Activated CD8-positive, alpha-beta memory T cell treated with anti-CD3 and anti-CD28 coated beads for 36 hours (primary cell): ENCODE measurements around the gene TSPO. TPM values are rescaled to one million over a fixed set of nuclear protein-coding genes. Genes with fewer than 3 reads are reported as not detected.
"Not testable (repeated sequence)": the region's sequence is repeated elsewhere in the genome, so short reads cannot be mapped to it uniquely, and the experiment has no call there.

Experiments
- CTCF ChIA-PET: fragments of 350-600 bp; sonication (Branson Sonifier 250); formaldehyde crosslinking; loops from one replicate; lab custom pipeline; 2021; ENCODE audit warnings: antibody characterized with exemption; lab: Charles Lee
- POLR2A ChIA-PET: fragments of 350-600 bp; sonication (Branson Sonifier 250); formaldehyde crosslinking; loops from one replicate; lab custom pipeline; 2021; ENCODE audit warnings: antibody characterized with exemption; lab: Charles Lee
- total RNA-seq, 2 experiments: library from RNA; stranded (reverse); gene quantifications; one replicate each; pipeline ENCODE4 v1.2.3, GENCODE V29; 2021

Gene TSPO
- total RNA-seq, 2 experiments from 2014 or later: 101 to 104 TPM

DNA sequence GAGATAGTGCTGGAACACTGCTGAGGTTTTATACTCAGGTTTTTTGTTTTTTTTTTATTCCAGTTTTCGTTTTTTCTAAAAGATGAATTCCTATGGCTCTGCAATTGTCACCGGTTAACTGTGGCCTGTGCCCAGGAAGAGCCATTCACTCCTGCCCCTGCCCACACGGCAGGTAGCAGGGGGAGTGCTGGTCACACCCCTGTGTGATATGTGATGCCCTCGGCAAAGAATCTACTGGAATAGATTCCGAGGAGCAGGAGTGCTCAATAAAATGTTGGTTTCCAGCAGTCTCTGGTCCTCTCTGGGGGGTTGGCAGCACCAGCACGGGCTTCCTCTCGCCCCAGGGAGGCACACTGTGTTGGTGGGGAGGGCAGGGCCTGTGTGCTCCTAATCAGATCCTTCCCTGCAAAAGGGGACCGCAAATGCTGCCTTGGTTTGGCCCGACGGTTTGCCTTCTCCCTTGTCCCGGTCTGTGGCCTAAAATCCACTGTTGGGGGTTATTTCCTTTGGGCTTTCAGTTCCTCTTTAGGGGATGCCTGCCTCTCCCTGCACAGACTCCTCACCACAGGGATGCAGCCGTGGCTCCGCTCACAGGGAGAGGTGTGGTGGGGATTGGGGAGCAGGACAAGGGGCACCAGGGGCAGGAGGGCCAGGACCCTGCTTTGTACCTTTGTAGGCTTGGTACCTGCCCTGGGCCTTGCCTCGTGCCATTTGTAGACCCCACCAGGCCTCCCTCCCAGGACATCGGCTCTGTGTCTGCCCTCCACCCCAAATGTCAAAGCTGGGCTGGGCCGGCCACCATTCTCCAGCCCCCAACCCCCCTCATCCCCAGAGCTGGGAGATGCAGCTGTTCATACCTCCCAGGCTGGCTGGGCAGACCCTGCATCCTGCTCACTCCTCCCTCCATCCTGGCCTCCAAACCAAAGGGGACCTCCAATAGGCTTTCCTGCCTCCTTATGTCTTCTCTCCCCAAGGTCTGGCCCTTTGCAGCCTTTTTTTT lies 21.6 kb upstream of the TSPO start:
- CTCF ChIA-PET: interaction anchor here (0.7 kb wide), 1 partner anchor 8 kb away, joined by 4 read pairs; no protein-coding TSS in a partner anchor
- POLR2A ChIA-PET: no interaction called here

DNA sequence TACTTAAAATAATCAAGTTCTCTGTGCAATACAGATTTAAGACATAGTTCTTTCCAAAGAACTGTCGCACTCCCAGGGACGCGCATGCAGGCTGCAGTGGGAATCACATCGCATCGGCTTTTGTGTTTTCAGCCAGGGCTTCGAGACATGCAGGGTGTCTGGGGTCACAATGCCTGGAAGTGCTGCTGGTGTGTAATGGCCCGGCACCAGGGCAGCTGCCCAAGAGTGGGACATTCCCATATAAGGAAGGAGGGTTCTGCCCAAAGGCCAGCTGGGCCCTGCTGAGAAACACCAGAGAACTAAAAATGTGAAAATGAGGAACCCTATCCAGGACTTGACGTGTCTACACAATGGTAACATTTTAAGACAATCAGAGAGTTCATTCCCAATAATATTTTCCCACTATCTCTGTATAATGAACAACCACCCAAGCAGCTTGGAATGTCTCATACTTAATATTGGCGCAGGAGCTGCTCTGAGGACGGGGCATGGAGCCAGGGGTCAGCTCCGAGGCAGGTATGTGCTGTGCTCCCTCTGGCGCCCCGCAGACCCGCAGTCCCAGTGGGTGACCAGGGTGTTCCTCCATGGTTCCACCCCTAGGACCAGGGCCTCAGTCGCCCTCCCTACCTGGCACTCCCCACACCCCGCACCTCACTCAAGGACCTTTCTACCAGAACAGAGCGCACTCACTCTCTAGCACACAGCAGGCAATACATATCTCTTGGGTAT lies 19.4 kb upstream of the TSPO start:
- ChIA-PET POLR2A (no interaction called here), CTCF (no interaction called here)

DNA sequence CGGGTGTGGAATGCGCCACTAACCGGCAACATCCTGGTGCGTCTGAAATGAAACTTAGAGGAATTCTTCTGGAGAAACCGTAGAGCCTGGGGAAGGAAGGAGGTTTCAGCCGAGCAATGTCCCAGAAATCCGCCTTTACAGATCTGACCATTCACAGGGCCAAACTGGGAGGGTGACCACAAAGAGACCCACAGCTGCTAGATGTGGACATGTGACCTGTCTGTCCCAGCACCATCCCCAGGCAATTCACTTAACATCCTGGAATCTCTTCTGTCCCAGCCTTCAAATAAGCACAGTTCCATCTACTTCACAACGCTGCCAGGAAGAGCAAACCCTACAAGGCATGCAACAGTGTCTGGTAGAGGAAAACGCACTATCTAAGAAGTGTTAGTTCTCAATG lies 18.0 kb upstream of the TSPO start:
- CTCF ChIA-PET: interaction anchor here (0.8 kb wide), 1 partner anchor 11 kb away, joined by 4 read pairs; no protein-coding TSS in a partner anchor
- POLR2A ChIA-PET: interaction anchor here (0.7 kb wide), 1 partner anchor 494 kb away, joined by 6 read pairs; no protein-coding TSS in a partner anchor

DNA sequence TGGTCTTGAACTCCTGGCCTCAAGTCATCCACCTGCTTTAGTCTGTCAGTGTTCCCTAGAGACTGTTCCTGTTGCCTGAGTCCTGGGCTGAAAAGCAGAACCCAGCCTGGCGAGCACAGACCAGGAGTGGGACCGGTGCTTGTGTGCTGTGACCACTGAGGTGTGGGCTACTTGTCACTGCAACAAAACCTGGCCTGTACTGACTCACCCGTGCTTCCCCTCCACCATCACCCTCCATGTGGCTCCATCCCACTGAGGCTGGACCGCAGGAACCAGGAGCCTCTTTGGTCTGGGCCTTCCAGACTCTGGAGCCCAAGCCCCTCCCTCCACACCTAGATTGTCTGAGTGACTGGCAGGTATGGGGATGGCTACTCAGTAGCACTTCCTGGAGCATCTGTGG lies 16.8 kb upstream of the TSPO start:
- CTCF ChIA-PET: no interaction called here
- POLR2A ChIA-PET: interaction anchor here (0.7 kb wide), 1 partner anchor 43 kb away, joined by 4 read pairs; no protein-coding TSS in a partner anchor

DNA sequence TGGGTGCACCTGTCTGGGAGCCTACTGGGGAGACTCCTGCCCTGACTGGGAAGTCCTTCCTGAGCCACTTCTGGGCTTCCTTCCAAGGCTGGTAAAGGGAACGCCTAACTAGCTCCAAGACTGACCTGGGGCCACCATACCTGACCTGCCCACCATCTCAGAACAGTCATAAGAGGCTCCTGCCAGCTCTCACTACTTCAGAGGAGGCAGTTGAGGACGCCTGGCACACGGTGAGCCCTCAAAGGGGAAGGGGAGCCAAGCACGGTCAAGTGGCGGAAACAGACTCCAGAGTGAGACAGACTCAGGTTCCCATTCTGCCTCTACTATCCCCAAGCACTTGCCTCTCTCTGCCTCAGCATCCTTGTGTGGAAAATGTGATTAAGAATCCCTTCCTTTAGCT lies 15.8 kb upstream of the TSPO start:
- ChIA-PET CTCF (interaction anchor here (0.5 kb wide), 1 partner anchor 119 kb away, joined by 3 read pairs; no protein-coding TSS in a partner anchor), POLR2A (no interaction called here)

DNA sequence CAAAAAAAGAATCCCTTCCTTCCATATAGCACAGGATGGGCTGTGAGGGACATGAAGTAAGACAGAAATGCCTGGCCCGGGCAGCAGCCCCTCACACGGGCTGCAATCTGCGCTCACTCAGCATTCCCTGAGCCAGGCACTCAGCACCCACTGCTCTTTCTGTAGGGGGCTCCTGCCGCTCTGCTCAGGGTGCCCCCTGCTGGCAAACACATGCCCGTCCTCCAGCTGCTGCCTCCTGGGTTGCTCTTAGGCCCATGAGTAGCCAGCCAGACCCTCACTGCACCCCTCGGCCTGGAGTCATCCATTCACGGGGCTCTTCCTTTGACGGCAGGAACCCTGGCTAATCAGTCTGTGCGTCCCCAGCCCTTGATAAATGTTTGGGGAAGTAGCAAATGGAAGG lies 15.1 kb upstream of the TSPO start:
- CTCF ChIA-PET: interaction anchor here (0.5 to 1.2 kb wide), 3 partner anchors 10 to 401 kb away, joined by 3 to 4 read pairs (median 3); no protein-coding TSS in a partner anchor
- POLR2A ChIA-PET: no interaction called here

DNA sequence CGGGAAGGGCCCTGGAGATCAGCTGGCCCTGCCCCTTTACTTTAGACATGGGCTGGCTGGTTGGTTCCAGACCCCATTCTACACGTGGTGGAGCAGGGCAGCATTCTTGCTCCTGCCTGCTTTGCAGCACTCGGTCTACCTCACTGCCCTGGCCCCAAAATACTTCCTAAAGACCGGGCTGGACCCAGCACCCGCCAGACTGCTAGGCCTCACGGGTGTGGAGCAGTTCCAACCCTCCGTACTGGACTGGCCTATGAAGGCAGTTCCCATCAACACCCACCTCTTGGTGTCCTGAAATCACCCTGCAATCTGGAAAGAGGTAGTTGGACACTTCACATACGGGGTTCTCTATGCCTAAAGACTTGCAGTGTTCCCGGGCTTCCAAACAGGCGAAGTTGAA lies 14.6 kb upstream of the TSPO start:
- CTCF ChIA-PET: interaction anchor here (0.5 to 1.2 kb wide), 4 partner anchors 9 to 917 kb away, joined by 3 to 5 read pairs (median 4); no protein-coding TSS in a partner anchor
- POLR2A ChIA-PET: no interaction called here

DNA sequence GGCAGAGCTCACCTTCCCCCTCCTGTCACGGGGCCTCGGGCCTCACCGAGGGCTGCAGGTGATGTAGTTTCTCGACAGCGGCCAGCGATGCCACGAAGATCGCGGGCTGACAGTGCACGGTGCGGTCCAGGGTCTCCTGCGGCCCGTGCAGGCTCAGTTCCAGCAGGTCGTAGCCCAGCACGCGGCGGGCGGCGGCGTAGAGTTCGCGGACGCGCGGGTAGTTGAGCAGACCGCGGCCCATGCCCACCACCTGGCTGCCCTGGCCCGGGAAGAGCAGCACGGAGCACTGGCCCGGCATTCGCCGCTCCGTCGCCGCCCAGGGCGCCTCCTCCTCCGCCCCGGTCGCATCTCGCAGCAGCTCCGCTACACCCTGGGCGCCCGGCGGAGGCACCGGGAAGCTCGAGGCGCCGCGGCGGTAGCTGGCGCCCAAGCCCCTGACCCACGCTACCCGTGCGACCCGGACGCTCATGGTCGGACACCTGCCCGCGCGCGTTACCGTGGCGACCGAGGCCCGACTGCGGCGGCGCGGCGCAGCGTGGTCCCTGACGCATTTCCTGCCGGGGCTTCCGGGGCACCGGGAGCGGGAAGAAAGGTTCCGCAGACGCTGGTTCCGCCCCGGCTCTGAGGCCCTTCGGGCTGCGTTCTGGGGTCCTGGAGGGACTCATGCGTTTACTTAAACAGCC lies 8.3 kb upstream of the TSPO start, which contains the start of gene MCAT:
TSS of gene MCAT (minus strand) at position 519 of the 683 bp plus-strand sequence. CDS start at position 469, 50 bp downstream.
- CTCF ChIA-PET: interaction anchor here (1.2 kb wide), 1 partner anchor 20 kb away, joined by 3 read pairs; no protein-coding TSS in a partner anchor

DNA sequence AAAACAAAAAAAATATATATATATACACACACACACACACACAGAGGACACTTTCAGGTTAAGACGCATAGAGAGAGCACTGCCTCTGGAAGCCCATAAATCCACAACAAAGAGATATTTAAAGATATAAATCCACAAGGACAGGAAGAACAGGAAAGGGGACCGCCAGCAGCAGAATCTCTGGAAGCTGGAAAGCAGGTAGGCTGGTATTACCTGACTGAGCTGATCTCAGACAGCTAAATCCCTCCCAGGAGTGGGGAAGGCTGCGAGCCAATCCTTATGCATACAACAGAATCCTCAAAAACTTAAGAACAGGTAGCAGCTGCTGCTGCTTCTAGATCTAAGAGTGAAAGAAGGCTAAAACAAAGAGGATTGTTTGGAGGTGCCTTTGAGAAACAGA lies 6.4 kb upstream of the TSPO start:
- POLR2A ChIA-PET: no interaction called here
- CTCF ChIA-PET: no interaction called here

More for the DNA sequence above, 8.3 kb upstream of the TSPO start, which contains the start of gene MCAT:
- POLR2A ChIA-PET: interaction anchor here (0.7 to 1.4 kb wide), 3 partner anchors 8 to 1938 kb away, joined by 3 to 6 read pairs (median 5); partner anchors contain the start of genes L3MBTL2 and TSPO

DNA sequence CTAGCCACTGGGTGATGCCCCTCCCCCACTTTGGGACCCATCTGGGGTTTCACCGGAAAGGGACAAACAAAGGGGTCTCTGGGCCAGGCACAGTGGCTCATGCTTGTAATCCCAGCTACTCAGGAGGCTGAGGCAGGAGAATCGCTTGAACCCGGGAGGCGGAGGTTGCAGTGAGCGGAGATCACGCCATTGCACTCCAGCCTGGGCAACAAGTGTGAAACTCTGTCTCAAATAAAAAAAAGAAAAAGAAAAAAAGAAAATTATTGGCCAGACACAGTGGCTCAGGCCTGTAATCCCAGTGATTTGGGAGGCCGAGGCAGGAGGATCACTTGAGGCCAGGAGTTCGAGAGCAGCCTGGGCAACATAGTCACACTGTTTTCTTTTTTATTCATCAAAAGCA lies 6.0 kb upstream of the TSPO start:
- ChIA-PET CTCF (interaction anchor here (0.6 to 1.4 kb wide), 2 partner anchors 9 to 90 kb away, joined by 3 to 4 read pairs; no protein-coding TSS in a partner anchor), POLR2A (interaction anchor here (0.6 kb wide), 1 partner anchor 23 kb away, joined by 3 read pairs; no protein-coding TSS in a partner anchor)

DNA sequence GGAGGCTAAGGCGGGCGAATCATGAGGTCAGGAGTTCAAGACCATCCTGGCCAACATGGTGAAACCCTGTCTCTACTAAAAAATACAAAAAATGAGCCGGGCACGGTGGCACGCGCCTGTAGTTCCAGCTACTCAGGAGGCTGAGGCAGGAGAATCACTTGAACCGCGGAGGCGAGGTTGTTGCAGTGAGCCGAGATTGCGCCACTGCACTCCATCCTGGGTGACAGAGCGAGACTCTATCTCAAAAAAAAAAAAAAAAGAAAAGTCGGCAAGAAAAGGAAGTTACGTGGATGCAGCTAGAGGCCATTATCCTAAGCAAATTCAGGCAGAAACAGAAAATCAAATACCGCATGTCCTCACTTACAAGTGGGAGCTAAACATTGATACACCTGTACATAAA lies 5.0 kb upstream of the TSPO start:
- CTCF ChIA-PET: interaction anchor here (0.7 to 1.4 kb wide), 2 partner anchors 10 to 505 kb away, joined by 3 to 4 read pairs; no protein-coding TSS in a partner anchor
- POLR2A ChIA-PET: not testable (repeated sequence)

DNA sequence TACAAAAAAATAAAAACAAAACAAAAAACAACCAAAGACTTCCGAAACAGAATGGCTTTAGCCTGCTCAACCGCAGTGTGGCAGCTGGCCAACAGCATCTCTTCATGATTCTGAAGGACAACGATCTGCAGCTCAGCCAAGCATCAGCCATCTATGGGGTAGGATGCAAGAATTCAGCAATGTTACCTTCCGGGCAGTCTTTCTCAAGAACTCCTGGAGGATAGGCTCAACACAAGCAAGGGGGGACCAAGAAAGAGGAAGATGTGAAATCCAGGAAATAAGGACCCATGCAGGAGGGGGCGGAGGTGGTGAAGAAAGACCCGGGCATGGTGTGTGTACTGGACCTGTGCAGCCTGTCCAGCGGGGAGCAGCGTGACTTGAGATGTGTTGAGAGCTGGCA lies 3.5 kb upstream of the TSPO start:
- POLR2A ChIA-PET: interaction anchor here (0.7 kb wide), 1 partner anchor 81 kb away, joined by 6 read pairs; no protein-coding TSS in a partner anchor
- CTCF ChIA-PET: no interaction called here

DNA sequence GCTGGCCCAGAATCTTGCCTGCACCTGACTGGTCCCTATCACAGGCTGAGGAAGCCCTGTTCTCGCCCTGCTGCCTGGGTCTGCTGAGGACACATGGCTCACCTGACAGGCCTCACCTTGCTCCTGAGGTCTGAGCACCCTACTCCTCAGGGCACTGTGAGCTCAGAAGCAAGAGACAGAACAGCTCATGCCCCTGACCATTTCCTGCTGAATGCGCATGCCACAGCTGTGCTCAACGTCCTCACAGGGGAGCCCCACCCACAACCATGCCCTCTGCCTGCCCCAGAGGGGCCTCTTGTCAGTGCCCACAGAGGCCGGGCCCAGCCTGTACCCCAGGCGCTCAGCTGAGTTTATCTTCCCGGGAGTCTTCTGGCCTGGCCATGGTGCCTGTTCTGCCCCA lies 2.8 kb upstream of the TSPO start:
- ChIA-PET CTCF (no interaction called here), POLR2A (no interaction called here)

DNA sequence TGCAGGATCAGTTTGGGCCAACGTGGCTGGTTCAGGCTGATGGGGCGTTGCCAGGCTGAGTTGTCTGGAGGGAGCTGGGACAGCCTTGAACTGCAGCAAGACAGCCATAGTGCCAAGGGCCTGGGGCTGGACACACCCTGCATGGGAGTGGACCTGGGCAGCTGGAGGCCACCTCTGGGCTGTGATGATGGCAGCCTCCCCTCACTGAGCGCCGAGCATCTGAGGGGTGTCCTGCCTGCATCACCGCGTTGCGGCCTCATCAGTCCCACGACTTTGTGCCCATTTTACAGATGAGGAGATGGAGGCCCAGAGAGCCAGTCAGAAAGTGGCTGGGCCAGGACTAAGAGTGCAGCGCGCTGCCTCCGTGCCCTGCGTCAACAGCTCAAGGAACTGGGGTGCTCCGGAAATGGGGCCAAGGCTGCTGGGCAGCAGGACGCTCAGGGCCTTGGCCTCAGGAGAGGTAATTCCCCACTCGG lies 590 bp upstream of the TSPO start:
- POLR2A ChIA-PET: interaction anchor here (1.0 to 1.3 kb wide), 2 partner anchors 8 to 37 kb away, joined by 5 to 6 read pairs; no protein-coding TSS in a partner anchor
- CTCF ChIA-PET: no interaction called here

DNA sequence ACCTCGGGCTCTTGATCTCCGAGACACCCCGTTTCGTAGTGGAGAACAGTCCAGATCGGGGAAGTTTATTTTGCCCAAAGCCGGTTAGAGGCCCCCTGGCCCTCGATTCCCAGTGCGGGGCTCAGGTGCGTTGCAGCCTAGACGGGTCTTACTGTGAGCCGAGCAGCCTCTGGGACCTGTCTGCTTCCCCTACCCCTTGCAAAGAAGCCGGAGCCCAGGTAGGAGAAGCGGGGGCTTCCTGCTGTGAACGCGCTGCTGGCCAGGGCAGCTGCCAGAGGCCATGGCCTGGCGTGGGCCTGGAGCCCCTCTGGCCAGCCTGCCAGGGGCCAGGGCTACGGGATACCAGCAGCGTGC lies 621 bp downstream of the TSPO start:
- CTCF ChIA-PET: interaction anchor here (0.6 to 1.3 kb wide), 2 partner anchors 24 to 44 kb away, joined by 3 to 5 read pairs; no protein-coding TSS in a partner anchor
- POLR2A ChIA-PET: interaction anchor here (0.6 kb wide), 1 partner anchor 13 kb away, joined by 11 read pairs; no protein-coding TSS in a partner anchor

DNA sequence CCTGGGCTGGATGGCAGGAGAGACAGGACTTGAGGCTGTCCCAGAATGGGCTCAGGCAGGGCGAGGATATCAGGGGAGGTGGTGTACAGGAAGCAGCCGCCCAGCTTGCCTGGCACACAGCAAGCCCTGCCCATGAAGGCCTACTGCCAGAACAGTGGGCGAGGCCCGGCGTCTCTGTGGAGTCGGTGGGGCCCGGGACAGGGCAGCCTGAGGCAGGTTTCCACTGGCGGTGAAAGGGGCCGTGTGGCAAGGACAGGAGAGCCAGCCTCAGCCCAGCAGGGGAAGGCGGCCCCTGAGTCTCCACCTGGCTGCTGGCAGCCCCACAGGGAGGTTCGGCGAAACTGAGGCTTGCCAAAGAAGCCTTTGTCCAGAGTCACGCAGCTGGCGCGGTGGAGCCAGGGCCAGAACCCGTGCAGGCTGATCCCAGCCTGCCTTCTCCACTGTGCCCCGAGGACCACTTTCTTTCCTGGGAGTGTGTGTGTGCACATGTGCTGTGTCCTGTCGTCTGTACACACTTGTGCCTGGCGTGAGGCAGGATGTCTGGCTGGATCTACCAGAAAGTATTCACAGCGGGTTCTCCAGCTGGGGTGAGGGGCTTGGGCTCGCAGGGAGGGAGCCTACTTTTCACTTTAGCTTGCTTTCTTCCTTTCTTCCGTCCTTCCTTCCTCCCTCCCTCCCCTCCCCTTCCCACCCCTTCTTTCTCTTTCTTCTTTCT lies 1.2 kb downstream of the TSPO start:
- POLR2A ChIA-PET: interaction anchor here (0.6 kb wide), 1 partner anchor 13 kb away, joined by 11 read pairs; no protein-coding TSS in a partner anchor
- CTCF ChIA-PET: interaction anchor here (0.6 to 1.3 kb wide), 2 partner anchors 24 to 45 kb away, joined by 3 to 5 read pairs; no protein-coding TSS in a partner anchor

DNA sequence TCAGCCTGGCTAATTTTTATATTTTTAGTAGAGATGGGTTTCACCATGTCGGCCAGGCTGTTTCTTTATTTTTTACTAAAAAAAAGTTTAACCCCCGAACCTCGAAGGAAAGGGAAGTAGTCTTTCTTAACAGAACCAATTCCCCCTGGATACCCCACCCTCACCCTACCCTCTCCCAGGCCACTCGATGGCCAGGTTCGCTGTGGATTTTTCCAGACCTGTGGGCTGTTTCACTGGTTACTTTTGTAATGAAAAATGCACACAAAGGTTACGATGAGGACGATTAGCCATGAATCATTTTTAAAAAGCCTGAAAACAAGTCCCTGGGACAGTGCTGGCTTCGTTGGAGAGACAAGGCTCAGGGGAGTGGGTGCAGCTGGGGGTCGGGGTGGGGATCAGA lies 2.5 kb downstream of the TSPO start:
- ChIA-PET POLR2A (interaction anchor here (0.6 kb wide), 1 partner anchor 1551 kb away, joined by 3 read pairs; no protein-coding TSS in a partner anchor), CTCF (no interaction called here)
